ENCODE measurements around the gene ENTPD8.

The ENTPD8 gene

DNA sequence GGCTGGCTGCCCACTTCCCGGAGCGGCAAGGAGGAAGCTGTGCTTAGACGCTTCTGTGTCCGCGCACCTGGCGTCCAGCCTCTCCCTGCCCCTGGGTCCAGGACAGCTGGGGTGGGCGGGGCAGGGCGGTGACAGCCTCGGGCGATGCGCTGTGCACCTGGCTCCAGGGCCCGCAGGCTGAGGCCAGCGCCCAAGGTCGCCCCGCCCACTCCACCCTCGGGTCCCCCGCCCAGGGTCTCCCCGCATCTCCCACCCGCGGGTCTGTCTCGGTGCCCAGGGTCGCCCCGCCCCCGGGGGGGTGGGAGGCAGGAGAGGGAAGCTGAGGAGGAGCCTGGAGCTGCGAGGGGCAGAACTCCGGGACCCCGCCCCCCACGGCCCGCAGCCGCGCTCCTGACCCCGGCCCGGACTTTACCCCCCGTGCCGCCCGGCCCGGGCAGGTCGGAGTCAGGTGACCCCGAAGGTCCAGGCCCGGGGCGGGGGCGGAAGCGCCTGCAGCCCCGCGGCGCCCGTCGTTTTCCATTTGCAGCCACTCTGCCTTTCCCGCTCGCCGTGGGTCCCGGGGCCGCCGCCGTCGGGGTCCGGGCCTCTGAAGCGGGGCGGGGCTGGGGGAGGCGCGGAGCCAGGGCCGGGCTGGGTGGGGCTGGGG, at the start of gene ENTPD8:
TSS of gene ENTPD8 (minus strand) at position 69 of the 646 bp plus-strand sequence. CDS start 3,072 bp downstream, outside the sequence.
- H3K9me3 Mint-ChIP-seq (ENCODE audit: low read depth) = no peaks in the 10 kb centered on the region
- H3K36me3 Mint-ChIP-seq = no peaks in the 10 kb centered on the region
- no peak within 1 kb of the TSS for H3K27ac Mint-ChIP-seq
- H3K4me1 Mint-ChIP-seq (ENCODE audit: low read depth) = peaks cover 10% of the 10 kb centered on the region
- peak within 1 kb of the TSS; percentile 73 for H3K4me3 Mint-ChIP-seq
- H3K27me3 Mint-ChIP-seq = peaks cover 6% of the 10 kb centered on the region

DNA sequence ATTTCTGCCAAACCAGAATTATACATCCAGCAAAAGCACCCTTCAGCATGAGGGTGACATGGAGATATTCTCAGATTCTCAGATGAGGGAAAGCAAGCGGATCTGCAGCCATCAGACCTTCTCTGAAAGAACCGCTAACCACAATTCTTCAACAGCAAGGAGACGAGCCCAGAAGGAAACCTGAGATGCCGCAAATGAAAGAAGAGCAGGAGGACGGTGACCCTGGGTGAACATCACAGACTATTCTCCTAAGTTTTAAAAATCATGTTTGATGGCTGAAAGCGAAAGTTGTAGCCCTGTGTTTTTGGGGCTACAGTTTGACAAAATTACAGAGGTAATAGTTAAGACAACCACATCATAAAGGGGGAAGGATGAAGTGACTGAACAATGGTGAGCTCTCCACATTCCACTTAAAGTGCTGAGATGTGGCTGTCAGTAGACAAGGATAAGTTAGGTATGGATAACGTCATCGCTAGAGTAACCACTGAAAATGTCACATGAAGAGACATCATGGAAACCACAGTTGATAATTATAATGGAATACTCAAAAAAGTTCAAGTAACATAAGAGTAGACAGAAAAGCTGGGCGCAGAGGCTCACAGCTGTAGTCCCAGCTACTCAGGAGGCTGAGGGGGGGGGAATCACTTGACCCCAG, 49.5 kb upstream of the ENTPD8 start:
- no peaks in the 10 kb centered on the region for H3K27me3 Mint-ChIP-seq
- H3K27ac Mint-ChIP-seq = no peak overlapping the region
- H3K4me3 Mint-ChIP-seq = no peak overlapping the region
- no peaks in the 10 kb centered on the region for H3K9me3 Mint-ChIP-seq (ENCODE audit: low read depth)
- peaks cover 5% of the 10 kb centered on the region for H3K4me1 Mint-ChIP-seq (ENCODE audit: low read depth)
- H3K36me3 Mint-ChIP-seq = no peaks in the 10 kb centered on the region

- H3K27me3 Mint-ChIP-seq = no peaks in the 10 kb centered on the region
- H3K36me3 Mint-ChIP-seq = no peaks in the 10 kb centered on the region
- H3K4me1 Mint-ChIP-seq (ENCODE audit: low read depth) = peaks cover 5% of the 10 kb centered on the region
- no peak overlapping the region for H3K4me3 Mint-ChIP-seq
- no peak overlapping the region for H3K27ac Mint-ChIP-seq
- H3K9me3 Mint-ChIP-seq (ENCODE audit: low read depth) = no peaks in the 10 kb centered on the region
Measured at GRCh38 chr9:137488906-137489305, 47.7 kb upstream of the ENTPD8 start.

DNA sequence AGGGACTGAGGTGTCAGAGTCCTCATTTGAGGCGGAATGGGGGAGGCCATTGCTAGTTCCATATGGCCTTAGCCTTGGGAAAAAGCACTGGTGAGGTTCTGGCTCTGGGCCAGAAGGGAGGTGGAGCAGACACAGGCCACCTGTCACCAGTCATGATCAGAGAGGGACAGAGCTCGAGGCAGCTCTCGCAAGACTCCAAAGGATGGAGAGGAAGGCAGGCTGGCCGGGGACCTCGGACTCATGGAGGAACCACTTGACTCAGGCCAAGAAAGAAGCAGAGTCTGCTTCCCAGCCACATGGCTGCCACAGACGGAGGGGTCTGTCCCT, 47.1 kb upstream of the ENTPD8 start:
- no peaks in the 10 kb centered on the region for H3K27me3 Mint-ChIP-seq
- peaks cover 5% of the 10 kb centered on the region for H3K4me1 Mint-ChIP-seq (ENCODE audit: low read depth)
- H3K27ac Mint-ChIP-seq = no peak overlapping the region
- H3K4me3 Mint-ChIP-seq = no peak overlapping the region
- no peaks in the 10 kb centered on the region for H3K9me3 Mint-ChIP-seq (ENCODE audit: low read depth)
- no peaks in the 10 kb centered on the region for H3K36me3 Mint-ChIP-seq

GRCh38 chr9:137487454-137488326, 46.5 kb upstream of the ENTPD8 start:
- Mint-ChIP-seq H3K36me3 (no peaks in the 10 kb centered on the region), H3K27ac (no peak overlapping the region), H3K4me3 (no peak overlapping the region), H3K27me3 (no peaks in the 10 kb centered on the region), H3K4me1 (ENCODE audit: low read depth) (peaks cover 5% of the 10 kb centered on the region), H3K9me3 (ENCODE audit: low read depth) (no peaks in the 10 kb centered on the region)

GRCh38 chr9:137486545-137487453, 45.6 kb upstream of the ENTPD8 start:
- no peaks in the 10 kb centered on the region for H3K36me3 Mint-ChIP-seq
- no peaks in the 10 kb centered on the region for H3K27me3 Mint-ChIP-seq
- H3K4me1 Mint-ChIP-seq (ENCODE audit: low read depth) = peaks cover 5% of the 10 kb centered on the region
- H3K4me3 Mint-ChIP-seq = no peak overlapping the region
- no peaks in the 10 kb centered on the region for H3K9me3 Mint-ChIP-seq (ENCODE audit: low read depth)
- H3K27ac Mint-ChIP-seq = no peak overlapping the region

GRCh38 chr9:137486141-137486490, 45.0 kb upstream of the ENTPD8 start:
- Mint-ChIP-seq H3K27ac (no peak overlapping the region), H3K27me3 (no peaks in the 10 kb centered on the region), H3K4me3 (no peak overlapping the region), H3K9me3 (ENCODE audit: low read depth) (no peaks in the 10 kb centered on the region), H3K36me3 (no peaks in the 10 kb centered on the region), H3K4me1 (ENCODE audit: low read depth) (peaks cover 5% of the 10 kb centered on the region)

GRCh38 chr9:137485343-137486140, 44.4 kb upstream of the ENTPD8 start:
- H3K36me3 Mint-ChIP-seq = no peaks in the 10 kb centered on the region
- H3K27me3 Mint-ChIP-seq = no peaks in the 10 kb centered on the region
- no peak overlapping the region for H3K4me3 Mint-ChIP-seq
- no peaks in the 10 kb centered on the region for H3K9me3 Mint-ChIP-seq (ENCODE audit: low read depth)
- peaks cover 4% of the 10 kb centered on the region for H3K4me1 Mint-ChIP-seq (ENCODE audit: low read depth)
- H3K27ac Mint-ChIP-seq = no peak overlapping the region

DNA sequence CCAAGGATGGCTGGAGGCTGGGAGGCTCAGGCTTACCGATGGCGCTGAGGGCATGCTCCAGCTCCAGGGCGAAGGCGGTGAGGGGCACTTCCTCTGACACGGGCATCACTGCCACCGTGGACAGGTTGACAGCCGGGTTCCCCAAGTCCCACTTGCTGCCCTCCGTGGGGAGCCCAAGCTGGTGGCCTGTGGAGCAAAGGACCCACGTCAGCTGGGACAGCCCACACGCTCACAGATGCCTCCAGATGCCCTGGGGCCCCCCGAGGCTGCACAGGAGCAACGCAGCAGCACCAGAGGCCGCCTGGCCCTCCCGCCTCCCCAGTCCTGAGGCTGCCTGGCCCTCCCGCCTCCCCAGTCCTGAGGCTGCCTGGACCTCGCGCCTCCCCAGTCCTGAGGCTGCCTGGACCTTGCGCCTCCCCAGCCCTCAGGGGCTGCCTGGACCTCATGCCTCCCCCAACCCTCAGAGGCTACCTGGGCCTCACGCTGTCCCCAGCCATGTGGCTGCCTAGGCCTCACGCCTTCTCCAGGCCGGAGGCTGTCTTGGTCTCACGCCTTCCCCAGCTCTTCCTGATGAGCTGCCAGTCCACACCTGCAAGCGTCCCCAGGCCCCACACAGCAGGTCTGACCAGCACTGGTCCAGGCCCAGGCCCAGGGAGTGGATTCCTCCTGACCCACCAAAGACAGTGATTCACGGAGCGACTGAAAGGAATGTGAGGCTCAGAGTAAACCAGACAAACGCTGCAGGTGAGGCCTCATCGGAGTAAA, 43.6 kb upstream of the ENTPD8 start:
- Mint-ChIP-seq H3K27me3 (no peaks in the 10 kb centered on the region), H3K9me3 (ENCODE audit: low read depth) (no peaks in the 10 kb centered on the region), H3K4me3 (no peak overlapping the region), H3K4me1 (ENCODE audit: low read depth) (no peaks in the 10 kb centered on the region), H3K27ac (no peak overlapping the region), H3K36me3 (no peaks in the 10 kb centered on the region)

DNA sequence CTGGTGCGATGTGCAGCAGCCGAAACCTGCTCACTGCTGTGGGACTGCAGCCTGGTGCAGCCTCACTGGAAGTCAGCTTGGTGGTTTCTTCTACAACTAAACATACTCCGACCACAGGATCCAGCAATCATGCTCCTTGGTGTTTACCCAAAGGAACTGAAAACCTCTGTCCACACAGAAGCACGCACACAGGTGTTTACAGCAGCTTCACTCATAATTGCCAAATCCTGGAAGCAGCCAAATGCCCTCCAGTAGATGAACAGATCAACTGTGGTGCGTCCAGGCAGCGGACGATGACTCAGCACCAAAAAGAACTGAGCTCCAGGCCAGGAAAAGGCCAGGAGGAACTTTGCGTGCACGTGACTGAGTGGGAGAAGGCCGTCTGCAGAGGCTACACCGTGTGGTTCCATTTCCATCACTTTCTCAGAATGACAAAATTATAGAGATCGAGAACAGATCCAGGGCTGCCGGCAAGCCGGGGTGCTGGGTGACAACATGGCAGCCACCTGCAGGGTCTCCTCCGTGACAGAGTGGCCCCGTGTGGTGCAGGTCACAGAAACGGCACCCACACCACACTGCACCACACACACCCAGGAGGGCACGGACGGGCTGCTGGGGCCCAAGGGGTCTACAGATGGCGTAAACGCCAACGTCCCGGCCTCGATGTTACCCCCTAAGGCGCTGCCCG, 41.1 kb upstream of the ENTPD8 start:
- H3K36me3 Mint-ChIP-seq = no peaks in the 10 kb centered on the region
- H3K9me3 Mint-ChIP-seq (ENCODE audit: low read depth) = no peaks in the 10 kb centered on the region
- H3K4me1 Mint-ChIP-seq (ENCODE audit: low read depth) = no peaks in the 10 kb centered on the region
- H3K4me3 Mint-ChIP-seq = no peak overlapping the region
- no peaks in the 10 kb centered on the region for H3K27me3 Mint-ChIP-seq
- H3K27ac Mint-ChIP-seq = no peak overlapping the region

DNA sequence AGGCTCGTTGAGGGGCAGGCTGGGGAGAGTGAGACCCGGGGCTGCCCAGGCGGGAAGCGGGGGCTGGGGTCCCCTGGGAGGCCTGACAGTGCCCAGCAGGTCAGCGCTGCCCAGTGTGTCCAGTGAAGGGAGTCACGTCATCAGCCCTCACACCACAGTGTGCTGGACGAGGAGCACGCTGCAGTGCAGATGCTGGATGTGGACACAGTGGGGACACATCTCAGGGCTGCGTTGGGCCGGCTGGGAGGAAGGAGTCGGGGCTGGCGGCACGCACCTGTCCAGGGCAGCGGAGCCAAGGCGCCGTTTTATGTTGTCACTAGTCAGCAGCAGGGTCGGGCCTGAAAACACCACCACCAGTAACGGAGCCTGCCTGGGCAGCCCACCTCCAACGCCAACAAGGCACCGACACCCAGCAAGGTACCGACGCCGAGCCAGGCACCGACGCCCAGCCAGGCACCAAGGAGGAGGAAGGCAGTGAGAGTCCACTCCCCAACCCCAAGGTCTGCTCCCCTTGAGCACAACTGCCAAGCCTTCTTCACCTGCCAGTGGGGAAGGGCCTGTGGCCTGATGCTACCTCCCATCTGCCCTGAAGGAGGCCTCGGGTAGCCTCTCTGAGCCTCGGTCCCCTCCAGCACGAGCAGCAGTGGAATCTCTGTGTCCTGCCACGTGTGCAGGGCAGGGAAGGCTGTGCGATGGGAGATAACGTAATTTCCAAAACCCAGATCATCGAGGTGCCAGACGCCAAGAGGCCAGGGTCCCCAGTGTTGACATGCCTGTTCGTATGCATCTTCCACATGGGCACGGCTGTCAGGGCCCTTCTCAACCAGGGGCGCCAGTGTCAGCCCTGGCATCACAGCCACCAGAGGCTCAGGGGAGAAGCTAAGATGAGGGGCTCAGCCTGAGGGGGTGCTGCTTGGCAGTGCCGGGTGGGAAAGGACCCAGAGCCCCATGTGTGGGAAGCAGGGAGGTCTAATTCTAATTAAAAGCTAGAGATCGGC, 39.8 kb upstream of the ENTPD8 start:
- Mint-ChIP-seq H3K36me3 (peaks cover 4% of the 10 kb centered on the region), H3K9me3 (ENCODE audit: low read depth) (peaks cover 4% of the 10 kb centered on the region), H3K4me3 (no peak overlapping the region), H3K27ac (no peak overlapping the region), H3K4me1 (ENCODE audit: low read depth) (no peaks in the 10 kb centered on the region), H3K27me3 (no peaks in the 10 kb centered on the region)

Measured in activated naive CD8-positive, alpha-beta T cell (primary cell).